ENCODE measurements around the gene VWA1.
"Not testable (repeated sequence)": the region's sequence is repeated elsewhere in the genome, so short reads cannot be mapped to it uniquely, and the experiment has no call there.

The VWA1 gene

DNA sequence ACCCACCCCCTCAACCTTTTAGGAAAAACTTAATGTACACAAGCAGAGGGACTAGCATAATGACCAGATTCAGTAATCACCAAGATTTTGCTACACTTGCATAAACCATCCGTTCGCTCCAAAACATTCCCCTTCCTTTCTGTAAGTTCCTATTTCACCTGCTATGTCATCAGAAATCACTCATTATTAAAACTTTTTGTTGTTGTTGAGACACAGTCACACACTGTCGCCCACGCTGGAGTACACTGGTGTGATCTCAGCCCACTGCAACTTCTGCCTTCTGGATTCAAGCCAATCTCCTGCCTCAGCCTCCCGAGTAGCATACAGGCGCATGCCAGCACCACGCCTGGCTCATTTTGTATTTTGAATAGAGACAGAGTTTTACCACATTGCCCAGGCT is 31.8 kb upstream of the VWA1 start:
- DNase-seq: no peak

DNA sequence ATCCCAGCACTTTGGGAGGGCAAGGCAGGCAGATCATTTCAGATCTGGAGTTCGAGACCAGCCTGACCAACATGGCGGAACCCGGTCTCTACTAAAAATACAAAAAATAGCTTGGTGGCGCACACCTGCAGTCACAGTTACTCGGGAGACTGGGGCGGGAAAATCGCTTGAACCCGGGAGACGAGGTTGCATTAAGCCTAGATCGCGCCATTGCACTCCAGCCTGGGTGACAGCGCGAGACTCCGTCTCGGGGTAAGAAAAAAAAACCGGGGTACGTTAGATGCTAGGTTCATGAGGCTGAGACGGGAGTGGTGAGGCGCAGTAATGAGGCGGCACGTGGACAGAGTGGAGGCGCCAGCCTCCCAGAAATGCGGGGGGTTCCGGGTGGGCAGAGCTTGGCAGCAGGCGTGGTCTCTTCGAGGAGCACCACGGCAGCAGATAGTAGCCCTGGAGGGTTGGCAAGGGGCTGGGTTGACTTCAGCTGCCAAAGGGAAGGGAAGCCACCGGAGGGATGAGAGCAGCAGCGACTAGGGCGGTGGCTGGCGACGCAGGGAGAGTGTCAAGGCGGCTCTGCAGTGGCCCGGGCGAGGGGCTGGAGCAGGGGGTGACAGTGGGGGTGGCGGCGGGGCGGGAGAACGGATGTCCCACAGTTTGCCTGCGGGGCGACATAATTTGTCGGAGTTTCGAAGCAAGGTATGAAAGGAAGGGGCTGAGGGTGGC is 29.2 kb upstream of the VWA1 start:
- no peak for DNase-seq

- peak; percentile 95 to 96 for DNase-seq
These were observed 28.5 kb upstream of the VWA1 start, which contains the start of gene MRPL20 for GRCh38 chr1:1406821-1407635. MRPL20 (minus strand) TSS chr1:1407293; CDS start chr1:1407217, 76 bp downstream.

DNA sequence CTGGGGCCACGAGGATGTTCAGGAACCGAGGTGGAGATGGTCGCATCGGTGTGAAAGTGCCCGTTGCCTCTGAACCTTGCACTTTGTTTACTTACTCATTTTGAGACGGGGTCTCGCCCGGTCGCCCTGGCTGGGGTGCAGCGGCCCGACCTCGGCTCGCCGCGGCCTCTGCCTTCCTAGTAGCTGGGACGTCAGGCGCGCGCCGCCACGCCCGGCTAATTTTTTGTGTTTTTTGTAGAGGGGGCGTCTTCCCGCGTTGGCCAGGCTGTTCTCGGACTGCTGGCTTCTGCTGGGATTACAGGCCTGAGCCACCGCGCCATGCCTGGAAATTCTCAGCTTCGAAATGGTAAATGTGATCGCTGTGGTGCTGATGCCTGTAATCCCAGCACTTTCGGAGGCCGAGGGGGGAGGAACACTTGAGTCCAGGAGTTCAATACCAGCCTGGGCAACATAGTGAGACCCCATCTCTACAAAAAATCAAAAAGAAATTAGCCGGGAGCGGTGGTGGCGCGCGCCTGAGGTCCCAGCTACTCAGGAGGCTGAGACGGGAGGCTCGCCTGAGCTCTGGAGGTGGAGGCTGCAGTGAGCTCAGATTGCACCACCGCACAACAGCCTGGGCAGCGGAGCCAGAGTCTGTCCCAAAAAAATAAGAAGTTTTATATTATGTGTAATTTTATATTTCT is 27.7 kb upstream of the VWA1 start:
- DNase-seq: peak; percentile 25

DNA sequence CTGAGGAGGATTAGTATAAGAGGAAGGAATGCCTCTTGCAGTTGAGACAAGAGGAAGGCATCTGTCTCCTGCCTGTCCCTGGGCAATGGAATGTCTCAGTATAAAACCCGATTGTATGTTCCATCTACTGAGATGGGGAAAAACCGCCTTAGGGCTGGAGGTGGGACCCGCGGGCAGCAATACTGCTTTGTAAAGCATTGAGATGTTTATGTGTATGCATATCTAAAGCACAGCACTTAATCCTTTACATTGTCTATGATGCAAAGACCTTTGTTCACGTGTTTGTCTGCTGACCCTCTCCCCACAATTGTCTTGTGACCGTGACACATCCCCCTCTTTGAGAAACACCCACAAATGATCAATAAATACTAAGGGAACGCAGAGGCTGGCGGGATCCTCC is 25.3 kb upstream of the VWA1 start:
- not testable (repeated sequence) for DNase-seq

DNA sequence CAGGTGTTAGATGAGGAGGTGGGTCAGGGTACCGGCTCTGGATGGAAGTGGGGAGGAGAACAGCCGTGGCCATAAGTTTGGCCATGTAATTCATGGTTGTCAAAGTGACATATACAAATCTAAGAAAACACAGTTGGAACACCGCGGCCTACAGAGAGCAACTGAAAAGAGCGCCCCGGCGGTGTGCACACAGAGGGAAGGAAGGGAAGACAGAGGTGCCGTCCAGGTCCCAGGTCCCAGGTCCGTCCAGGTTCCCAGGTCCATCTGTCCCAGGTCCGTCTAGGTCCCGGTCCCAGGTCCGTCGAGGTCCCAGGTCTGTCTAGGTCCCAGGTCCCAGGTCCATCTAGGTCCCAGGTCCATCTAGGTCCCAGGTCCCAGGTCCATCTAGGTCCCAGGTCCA is 23.9 kb upstream of the VWA1 start:
- no peak for DNase-seq

DNA sequence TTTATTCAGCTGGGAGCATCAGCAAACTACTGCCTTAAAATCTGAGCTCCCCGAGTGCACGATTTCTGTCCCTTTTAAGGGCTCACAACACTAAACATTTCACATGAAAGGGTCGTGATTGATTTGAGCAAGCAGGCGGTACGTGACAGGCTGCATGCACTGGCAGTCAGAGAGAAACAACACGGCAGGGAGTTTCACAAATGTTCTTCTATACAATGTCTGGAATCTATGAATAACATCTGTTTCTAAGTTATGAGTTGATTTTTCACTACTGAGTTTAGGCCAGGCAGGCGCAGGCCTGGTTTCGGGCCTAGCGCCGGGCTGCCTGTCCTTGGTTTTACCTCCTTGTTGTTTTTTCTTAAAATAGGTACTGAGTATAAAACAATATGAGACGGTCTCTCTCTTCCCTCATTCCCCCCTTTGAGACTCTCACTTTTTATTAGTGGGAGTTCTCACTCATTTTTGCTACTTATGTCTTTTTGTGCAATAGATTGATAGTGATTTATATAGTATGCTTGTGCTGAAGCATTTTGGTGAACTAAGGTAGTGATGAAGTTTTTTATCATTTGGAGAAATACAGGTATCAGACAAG is 23.1 kb upstream of the VWA1 start:
- DNase-seq: not testable (repeated sequence)

DNA sequence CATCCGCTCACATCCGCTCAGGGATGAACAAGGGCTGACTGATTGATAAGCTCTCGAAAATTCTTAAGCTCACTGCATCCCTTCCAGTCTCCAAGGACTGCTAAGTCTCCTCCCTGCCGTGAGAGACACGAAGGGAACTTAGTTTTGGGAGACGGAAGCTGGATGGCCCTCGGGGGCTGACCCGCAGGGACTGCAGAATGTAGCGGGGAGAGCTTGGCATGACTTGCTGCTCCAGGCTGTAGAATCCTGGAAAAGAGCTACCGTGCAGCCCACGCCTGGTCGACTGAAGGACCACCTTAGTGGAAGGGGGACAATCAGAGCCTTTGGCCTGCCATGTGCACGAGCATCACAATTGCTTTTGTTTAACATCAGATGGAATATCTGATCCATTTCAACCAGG is 19.7 kb upstream of the VWA1 start:
- DNase-seq: no peak

- not testable (repeated sequence) for DNase-seq
These were observed 18.1 kb upstream of the VWA1 start for GRCh38 chr1:1417396-1417795.

DNA sequence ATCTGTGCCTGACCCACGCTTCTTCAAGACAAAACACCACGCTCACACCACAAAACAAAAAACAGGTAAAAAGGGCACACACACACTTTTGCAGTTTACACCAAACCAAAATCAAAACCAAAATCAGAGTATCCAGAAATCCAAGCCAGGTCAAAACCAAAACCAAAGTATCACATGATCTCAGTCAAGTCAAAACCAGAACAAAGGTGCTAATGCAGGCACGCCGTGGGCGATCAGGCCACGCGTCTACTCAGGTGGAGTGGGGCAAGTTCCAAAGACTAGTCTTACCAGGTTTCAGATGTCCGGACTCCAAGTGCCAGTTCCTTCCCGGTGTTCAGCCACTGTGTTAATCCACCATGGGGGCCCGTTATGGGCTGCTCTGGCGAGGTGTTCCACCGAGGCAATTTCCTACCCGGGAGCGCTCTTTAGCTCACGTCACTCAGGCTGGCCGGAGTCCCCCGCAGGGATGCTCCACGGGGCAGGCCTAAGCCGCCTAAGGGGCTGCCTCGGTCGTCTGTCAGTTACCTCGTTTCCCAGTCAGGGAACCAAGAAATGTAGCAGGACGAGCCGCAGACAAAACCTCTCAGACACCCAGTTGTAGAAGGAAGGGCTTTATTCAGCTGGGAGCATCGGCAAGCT is 17.5 kb upstream of the VWA1 start:
- not testable (repeated sequence) for DNase-seq

GRCh38 chr1:1418464-1419362 is 16.8 kb upstream of the VWA1 start:
- DNase-seq: no peak

DNA sequence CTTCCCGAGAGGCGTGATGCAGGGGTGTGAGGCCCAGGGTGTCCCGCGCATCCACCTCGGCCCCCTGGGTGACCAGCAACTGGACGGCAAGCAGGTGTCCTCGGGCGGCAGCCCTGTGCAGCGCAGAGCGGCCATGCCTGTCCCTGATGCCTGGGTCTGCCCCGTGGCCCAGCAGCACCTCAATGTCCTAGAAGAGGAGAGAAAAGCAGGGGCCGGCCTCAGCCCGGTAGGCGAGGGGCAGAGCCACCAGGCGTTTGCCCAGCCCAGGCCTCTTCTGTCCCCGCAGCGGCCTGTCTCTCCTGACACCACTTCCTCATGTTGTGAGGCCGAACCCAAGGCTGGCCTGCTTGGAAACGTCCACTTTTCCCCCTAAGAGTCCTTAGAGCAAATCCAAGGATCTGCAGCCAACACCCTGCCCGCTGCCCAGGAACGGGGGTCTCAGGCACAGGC is 16.1 kb upstream of the VWA1 start:
- no peak for DNase-seq

DNA sequence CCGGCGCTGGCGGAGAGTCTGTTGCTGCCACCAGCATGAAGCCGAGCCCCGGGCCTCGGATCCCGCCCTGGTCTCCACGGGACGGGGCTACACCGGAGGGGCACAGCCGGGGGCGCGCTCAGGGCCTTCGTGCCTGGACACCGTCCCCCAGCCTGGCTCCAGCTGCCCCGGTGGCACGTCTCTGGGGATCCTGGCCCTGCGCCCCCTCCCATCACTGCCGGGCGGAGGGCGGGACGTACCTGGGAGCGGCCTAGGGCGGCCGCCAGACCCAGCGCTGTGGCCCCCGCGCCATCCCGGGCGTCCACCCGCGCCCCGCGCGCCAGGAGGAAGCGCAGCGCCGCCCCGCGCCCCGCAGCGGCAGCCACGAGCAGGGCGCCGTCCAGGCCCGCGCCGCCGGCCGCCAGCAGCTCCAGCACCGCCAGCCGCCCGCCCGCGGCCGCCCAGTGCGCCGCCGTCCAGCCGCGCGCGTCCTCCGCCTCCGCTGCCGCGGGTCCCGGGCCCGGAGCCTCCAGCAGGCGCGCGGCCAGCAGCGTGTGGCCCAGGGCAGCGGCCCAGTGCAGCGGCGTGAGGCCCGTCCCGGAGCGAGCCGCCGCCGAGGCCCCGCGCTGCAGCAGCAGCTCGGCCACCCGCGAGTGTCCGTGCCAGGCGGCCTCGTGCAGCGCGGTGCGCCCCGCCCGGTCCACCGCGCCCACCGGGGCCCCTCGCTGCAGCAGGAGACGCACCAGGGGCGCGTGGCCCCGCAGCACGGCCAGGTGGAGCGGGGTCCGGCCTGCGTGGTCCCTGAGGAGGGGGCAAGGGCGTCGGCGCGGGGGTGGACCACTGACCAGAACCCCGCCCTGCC is 15.5 kb upstream of the VWA1 start:
- no peak for DNase-seq

GRCh38 chr1:1420654-1421141 is 14.8 kb upstream of the VWA1 start:
- DNase-seq: no peak

- DNase-seq: no peak
These were observed 14.2 kb upstream of the VWA1 start, which contains the start of gene ANKRD65 for GRCh38 chr1:1421147-1421906. ANKRD65 (minus strand) TSS chr1:1421276; CDS start chr1:1421005, 271 bp downstream.

DNA sequence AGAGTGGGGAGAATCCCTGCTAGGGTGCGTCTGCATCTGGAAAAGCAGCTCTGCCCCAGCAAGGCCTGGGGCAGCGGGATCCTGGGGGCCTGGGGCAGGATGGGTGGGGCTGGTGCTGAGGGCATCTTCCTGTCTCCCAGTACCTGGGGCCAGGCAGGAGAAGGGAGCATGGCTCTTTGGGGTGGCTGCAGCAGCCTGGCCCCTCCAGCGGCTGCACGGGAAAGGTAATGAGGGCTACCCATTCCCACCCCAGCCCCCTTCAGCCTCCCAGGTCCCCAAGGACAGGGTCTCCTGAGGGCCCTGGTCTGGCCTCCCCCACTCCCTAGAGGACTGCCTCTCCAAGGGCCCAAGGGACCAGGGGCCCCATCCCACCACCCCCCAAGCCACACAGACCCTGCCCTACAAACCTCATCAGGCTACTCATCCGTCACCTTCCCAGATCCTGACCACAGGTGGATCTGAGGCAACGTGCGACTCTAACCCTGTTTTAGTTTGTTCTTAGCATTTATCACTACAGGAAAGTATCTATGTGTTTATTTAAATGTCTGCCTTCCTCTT is 13.5 kb upstream of the VWA1 start:
- no peak for DNase-seq

DNA sequence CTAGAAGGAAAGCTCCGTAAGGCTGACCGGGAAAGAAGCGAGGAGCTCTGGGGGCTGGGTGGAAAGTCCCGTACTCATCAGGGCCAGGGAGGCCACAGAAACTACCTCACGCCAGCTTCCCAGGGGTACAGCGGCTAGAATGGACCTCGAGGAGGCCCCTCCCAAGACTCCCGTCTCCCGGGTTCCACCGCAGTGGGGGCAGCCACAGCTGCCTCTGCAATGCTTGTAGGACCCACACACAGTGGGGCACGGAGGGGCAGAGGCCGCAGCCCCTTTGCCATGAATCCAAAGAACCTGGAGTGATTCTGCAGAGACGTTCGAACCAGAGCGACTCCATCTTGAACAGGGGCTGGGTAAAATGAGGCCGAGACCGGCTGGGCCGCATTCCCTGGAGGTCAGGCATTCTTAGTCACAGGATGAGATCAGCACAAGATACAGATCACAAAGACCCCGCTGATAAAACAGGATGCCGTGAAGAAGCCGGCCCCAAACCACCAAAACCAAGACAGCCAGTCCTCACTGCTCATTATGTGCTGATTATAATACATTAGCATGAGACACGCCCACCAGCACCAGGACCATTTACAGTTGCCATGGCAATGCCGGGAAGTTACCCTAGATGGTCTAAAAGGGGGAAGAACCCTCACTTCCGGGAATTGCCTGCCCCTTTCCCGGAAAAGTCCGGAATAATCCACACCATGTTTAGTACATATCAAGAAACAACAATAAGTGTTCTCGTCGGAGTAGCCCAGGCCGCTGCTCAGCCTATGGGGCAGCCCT is 12.8 kb upstream of the VWA1 start:
- DNase-seq: no peak

DNA sequence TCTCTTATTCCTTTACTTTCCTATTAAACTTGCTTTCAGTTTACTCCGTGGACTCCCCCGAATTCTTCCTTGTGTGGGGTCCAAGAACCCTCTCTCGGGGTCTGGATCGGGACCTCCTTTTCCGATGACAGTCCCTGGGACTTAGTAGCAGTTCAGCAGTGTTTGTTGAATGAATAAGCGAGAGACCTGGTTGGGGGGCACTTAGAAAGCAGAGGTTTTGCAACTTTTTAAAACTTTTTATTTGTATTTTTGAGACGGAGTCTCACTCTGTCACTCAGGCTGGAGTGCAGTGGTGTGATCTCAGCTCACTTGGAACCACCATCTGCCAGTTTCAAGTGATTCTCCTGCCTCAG is 12.3 kb upstream of the VWA1 start:
- no peak for DNase-seq
